B cell (primary cell): Measurements from ENCODE around the gene SLC35A5. TPM values are rescaled to one million over a fixed set of nuclear protein-coding genes. Genes with fewer than 3 reads are reported as not detected.

Experiments
- ATAC-seq: fragments of 200-7000 bp; cut with Tn5 transposase; one replicate; pipeline ENCODE4 v1.10.0; 2021; ENCODE audit warnings: low read depth, mild to moderate bottlenecking, moderate number of reproducible peaks, moderate library complexity
- CTCF ChIA-PET: fragments of 350-600 bp; sonication (Branson Sonifier 250); formaldehyde crosslinking; loops from one replicate; lab custom pipeline; 2021; ENCODE audit warnings: antibody characterized with exemption, inconsistent platforms; lab: Charles Lee
- POLR2A ChIA-PET: fragments of 350-600 bp; sonication (Branson Sonifier 250); formaldehyde crosslinking; loops from one replicate; lab custom pipeline; 2021; ENCODE audit warnings: antibody characterized with exemption; lab: Charles Lee
- DNase-seq: peaks from one replicate; pipeline ENCODE4 v3.0.0; 2013
- H2AFZ ChIP-seq: 2 replicates; pipeline ENCODE4 v1.6.1; 2012; ENCODE audit warnings: mild to moderate bottlenecking, low read depth, low read length; ENCODE audit not compliant: insufficient read depth, poor library complexity, severe bottlenecking
- H3K27ac ChIP-seq, 2 donors: 1 replicate in 1 of 2; 2 replicates in 1 of 2; pipeline ENCODE4 v1.5.1; 2012 to 2013; ENCODE audit warnings: low read length in 2 of 2, mild to moderate bottlenecking in 2 of 2, moderate library complexity in 1 of 2
- H3K27me3 ChIP-seq, 4 experiments: fragments of 200-600 bp in 1 of 4; sonication (generic) in 1 of 4; replicated peaks in 1 of 4; 1 replicate in 2 of 4; 2 replicates in 2 of 4; pipeline versions ENCODE4 v1.6.1 to v1.7.0; 2013 to 2016; ENCODE audit warnings: low read length in 3 of 4, mild to moderate bottlenecking in 2 of 4, mixed read lengths in 1 of 4, moderate library complexity in 1 of 4; ENCODE audit not compliant: insufficient read depth in 4 of 4, control insufficient read depth in 3 of 4; ENCODE audit errors: control extremely low read depth in 1 of 4
- H3K36me3 ChIP-seq, 2 experiments: replicated peaks in 1 of 2; 1 replicate in 1 of 2; 2 replicates in 1 of 2; pipeline versions ENCODE4 v1.6.1 to v1.7.1; 2013; ENCODE audit warnings: low read length in 1 of 2; ENCODE audit not compliant: insufficient read depth in 2 of 2, control insufficient read depth in 1 of 2; ENCODE audit errors: control extremely low read depth in 1 of 2, extremely low read depth in 1 of 2
- H3K4me1 ChIP-seq, 2 donors: fragments of 200-600 bp in 1 of 2; sonication (generic) in 1 of 2; 1 replicate in 1 of 2; 2 replicates in 1 of 2; pipeline versions ENCODE4 v1.5.1 to v1.6.1; 2013 to 2017; ENCODE audit warnings: low read length in 2 of 2; ENCODE audit not compliant: control insufficient read depth in 2 of 2, insufficient read depth in 2 of 2
- H3K4me2 ChIP-seq: replicated peaks from 2 replicates; pipeline ENCODE3; 2012; ENCODE audit warnings: mild to moderate bottlenecking, low read depth, low read length; ENCODE audit not compliant: poor library complexity, severe bottlenecking
- H3K4me3 ChIP-seq, 5 experiments: fragments of 200-600 bp in 1 of 5; sonication (generic) in 1 of 5; 1 replicate in 3 of 5; 2 replicates in 2 of 5; pipeline versions ENCODE4 v1.5.1 to v1.7.0; 2011 to 2016; ENCODE audit warnings: low read length in 4 of 5, mild to moderate bottlenecking in 4 of 5, low read depth in 2 of 5, control low read depth in 1 of 5, moderate library complexity in 1 of 5; ENCODE audit not compliant: insufficient read depth in 1 of 5; ENCODE audit errors: control extremely low read depth in 1 of 5, extremely low read depth in 1 of 5
- H3K79me2 ChIP-seq: fragments of 200-600 bp; sonication (generic); one replicate; pipeline ENCODE4 v1.6.0; 2016; ENCODE audit warnings: low read length; ENCODE audit not compliant: control insufficient read depth, insufficient read depth
- H3K9ac ChIP-seq: fragments of 200-600 bp; sonication (generic); 2 replicates; pipeline ENCODE4 v1.6.1; 2017; ENCODE audit warnings: mild to moderate bottlenecking, low read length, moderate library complexity
- H3K9me3 ChIP-seq, 3 donors: one replicate each; pipeline versions ENCODE4 v1.6.1 to v1.7.1; 2013; ENCODE audit warnings: low read length in 2 of 3; ENCODE audit not compliant: control insufficient read depth in 2 of 3, insufficient read depth in 1 of 3; ENCODE audit errors: control extremely low read depth in 1 of 3
- H4K20me1 ChIP-seq: 2 replicates; pipeline ENCODE4 v1.6.0; 2012; ENCODE audit warnings: mild to moderate bottlenecking, low read length; ENCODE audit not compliant: insufficient read depth, control insufficient read depth, poor library complexity, severe bottlenecking
- H3K27ac Mint-ChIP-seq: one replicate; pipeline ENCODE4 v1.8.0; 2021; ENCODE audit warnings: mixed read lengths
- H3K27me3 Mint-ChIP-seq: one replicate; pipeline ENCODE4 v1.8.0; 2021; ENCODE audit warnings: mixed read lengths
- H3K4me1 Mint-ChIP-seq: one replicate; pipeline ENCODE4 v1.8.0; 2021; ENCODE audit warnings: mixed read lengths
- H3K4me3 Mint-ChIP-seq: one replicate; pipeline ENCODE4 v1.8.0; 2021; ENCODE audit warnings: mixed read lengths
- H3K9me3 Mint-ChIP-seq: one replicate; pipeline ENCODE4 v1.8.0; 2022; ENCODE audit warnings: mixed read lengths; ENCODE audit not compliant: insufficient read depth
- EZH2 ChIP-seq: IDR thresholded peaks from 2 replicates; pipeline ENCODE4 v1.6.1; 2012; ENCODE audit warnings: borderline replicate concordance, low read depth, mild to moderate bottlenecking, moderate library complexity, low read length; ENCODE audit not compliant: insufficient read depth, poor library complexity, severe bottlenecking
- WGBS: methylation state at CpG from one replicate; pipeline ENCODE4 v1.1.5; 2013; ENCODE audit warnings: missing lambda C conversion rate; ENCODE audit not compliant: insufficient coverage; 5-methylcytosine and 5-hydroxymethylcytosine counted together
- intact Hi-C: fragments of 100-400 bp; cut with micrococcal nuclease; formaldehyde crosslinking; loops from one replicate; pipeline ENCODE4 v1.10.0; 2022
- polyA plus RNA-seq: library from polyadenylated mRNA; depleted of rRNA; stranded (reverse); fragments of >200 nt; gene quantifications from 2 replicates; pipeline ENCODE4 v1.2.3, GENCODE V29; 2012
- total RNA-seq, 2 donors: library from RNA; stranded (reverse); fragments of 120-200 nt in 1 of 2; gene quantifications; 1 replicate in 1 of 2; 2 replicates in 1 of 2; pipeline versions ENCODE4 v1.2.3 to v1.2.4, GENCODE V29; 2013 to 2022
- TF ChIP-seq, protein P1 (sequence below): fragments of 200-600 bp; IDR thresholded peaks from one replicate; pipeline ENCODE4 v1.8.0; 2022; ENCODE audit warnings: antibody characterized with exemption, mild to moderate bottlenecking

The SLC35A5 gene
- total and polyA plus RNA-seq, 2 donors (not counting 1 experiment from before 2014, with no cell fraction given) = 15.4 to 34.9 TPM

DNA sequence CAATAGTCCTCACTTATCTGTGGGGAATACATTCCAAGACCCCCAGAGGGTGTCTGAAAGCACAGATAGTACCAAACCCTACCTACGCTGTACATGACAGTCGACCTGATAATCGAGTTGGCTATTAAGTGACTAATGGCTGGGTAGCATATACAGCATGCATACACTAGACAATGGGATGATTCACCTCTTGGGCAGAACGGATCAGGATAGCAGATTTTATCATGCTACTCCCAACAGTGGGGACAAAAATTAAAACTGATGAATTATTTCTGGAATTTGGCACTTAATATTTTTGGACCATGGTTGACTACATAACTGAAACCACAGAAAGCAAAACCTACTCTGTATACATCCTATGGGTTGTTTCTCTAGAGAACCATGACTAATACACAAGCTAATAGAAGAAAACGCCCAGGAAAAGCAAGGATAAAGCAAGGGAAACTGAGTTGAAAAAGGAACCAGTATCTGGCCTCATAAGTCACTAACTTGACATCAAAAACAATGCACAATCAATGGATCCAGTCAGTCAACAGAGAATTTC is 15.6 kb upstream of the SLC35A5 start:
- ATAC-seq = no peak

DNA sequence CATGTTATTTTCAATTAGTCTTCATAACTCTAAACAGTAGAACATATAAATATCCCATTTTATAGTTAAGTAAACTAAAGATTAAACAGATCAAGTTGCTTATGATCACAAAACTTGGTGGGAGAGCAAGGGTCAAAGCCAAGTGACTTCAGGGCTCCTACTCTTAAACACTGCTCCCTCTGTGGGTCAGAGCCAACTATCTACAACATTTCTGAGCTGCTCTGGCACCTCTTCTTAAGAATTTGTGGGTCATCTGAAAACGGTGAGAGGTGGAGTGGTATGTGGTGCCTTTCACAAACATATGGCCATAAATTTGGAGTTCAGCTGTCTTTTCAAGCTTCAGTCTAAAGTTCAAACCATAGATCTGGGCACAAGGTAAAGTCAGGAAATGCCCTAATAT is 11.0 kb upstream of the SLC35A5 start:
- H3K27ac ChIP-seq = no peak overlapping the region
- peaks cover 2% of the 10 kb centered on the region for H4K20me1 ChIP-seq
- peaks cover 40% of the 10 kb centered on the region for H3K79me2 ChIP-seq
- Mint-ChIP-seq H3K4me3 (no peak overlapping the region), H3K27ac (no peak overlapping the region), H3K27me3 (no peaks in the 10 kb centered on the region), H3K9me3 (no peaks in the 10 kb centered on the region), H3K4me1 (peaks cover 22% of the 10 kb centered on the region)
- ATAC-seq (no peak), DNase-seq (no peak)
- H3K4me2 ChIP-seq = no peak overlapping the region
- no peaks in the 10 kb centered on the region for H3K27me3 ChIP-seq
- H3K9me3 ChIP-seq = no peaks in the 10 kb centered on the region
- H3K4me3 ChIP-seq = no peak overlapping the region
- ChIA-PET POLR2A (no interaction called here), CTCF (interaction anchor here (1.0 to 1.2 kb wide), 2 partner anchors 228 to 258 kb away, joined by 3 to 4 read pairs; partner anchors contain the start of gene SLC9C1)
- H2AFZ ChIP-seq = no peak overlapping the region
- no peak overlapping the region for H3K9ac ChIP-seq
- H3K36me3 ChIP-seq = peaks cover 7 to 39% of the 10 kb centered on the region in 2 experiments
- intact Hi-C loops = no loop called here
- H3K4me1 ChIP-seq = peaks cover 0 to 9% of the 10 kb centered on the region in 2 donors
- no peak for TF ChIP-seq EZH2
- TF ChIP-seq, protein P1, sequence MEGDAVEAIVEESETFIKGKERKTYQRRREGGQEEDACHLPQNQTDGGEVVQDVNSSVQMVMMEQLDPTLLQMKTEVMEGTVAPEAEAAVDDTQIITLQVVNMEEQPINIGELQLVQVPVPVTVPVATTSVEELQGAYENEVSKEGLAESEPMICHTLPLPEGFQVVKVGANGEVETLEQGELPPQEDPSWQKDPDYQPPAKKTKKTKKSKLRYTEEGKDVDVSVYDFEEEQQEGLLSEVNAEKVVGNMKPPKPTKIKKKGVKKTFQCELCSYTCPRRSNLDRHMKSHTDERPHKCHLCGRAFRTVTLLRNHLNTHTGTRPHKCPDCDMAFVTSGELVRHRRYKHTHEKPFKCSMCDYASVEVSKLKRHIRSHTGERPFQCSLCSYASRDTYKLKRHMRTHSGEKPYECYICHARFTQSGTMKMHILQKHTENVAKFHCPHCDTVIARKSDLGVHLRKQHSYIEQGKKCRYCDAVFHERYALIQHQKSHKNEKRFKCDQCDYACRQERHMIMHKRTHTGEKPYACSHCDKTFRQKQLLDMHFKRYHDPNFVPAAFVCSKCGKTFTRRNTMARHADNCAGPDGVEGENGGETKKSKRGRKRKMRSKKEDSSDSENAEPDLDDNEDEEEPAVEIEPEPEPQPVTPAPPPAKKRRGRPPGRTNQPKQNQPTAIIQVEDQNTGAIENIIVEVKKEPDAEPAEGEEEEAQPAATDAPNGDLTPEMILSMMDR = no peak
- WGBS = no CpG with 5 or more reads among the region's 1 CpG

More for the DNA sequence above, 15.6 kb upstream of the SLC35A5 start:
- intact Hi-C loops = no loop called here
- CTCF ChIA-PET = interaction anchor here (1.2 to 1.3 kb wide), 2 partner anchors 8 to 435 kb away, joined by 3 to 4 read pairs; no protein-coding TSS in a partner anchor
- H3K27ac Mint-ChIP-seq = no peak overlapping the region
- Histone ChIP-seq H3K4me3 (no peak overlapping the region), H3K4me2 (no peak overlapping the region), H3K9me3 (no peaks in the 10 kb centered on the region), H3K36me3 (peaks cover 9 to 68% of the 10 kb centered on the region in 2 experiments), H3K27me3 (no peaks in the 10 kb centered on the region), H4K20me1 (no peaks in the 10 kb centered on the region), H3K79me2 (peaks cover 12% of the 10 kb centered on the region), H2AFZ (no peak overlapping the region), H3K4me1 (no peaks in the 10 kb centered on the region), H3K27ac (no peak overlapping the region), H3K9ac (no peak overlapping the region)
- WGBS = 100% methylated on average over 3 of the region's 5 CpGs
- H3K4me3 Mint-ChIP-seq = no peak overlapping the region
- H3K4me1 Mint-ChIP-seq = peaks cover 2% of the 10 kb centered on the region
- POLR2A ChIA-PET = no interaction called here
- no peak for TF ChIP-seq EZH2
- TF ChIP-seq, protein P1 = no peak
- H3K9me3 Mint-ChIP-seq = no peaks in the 10 kb centered on the region
- no peak for DNase-seq
- H3K27me3 Mint-ChIP-seq = no peaks in the 10 kb centered on the region
